ENCODE results near the gene FAM222A. TPM values are rescaled to one million over a fixed set of nuclear protein-coding genes. Genes with fewer than 3 reads are reported as not detected.

Gene FAM222A
- total and polyA plus RNA-seq, 12 donors, result 9.2 to 57.8 (median 25.3) TPM

GRCh38 chr12:109696485-109697269 lies 16.9 kb upstream of the FAM222A start:
- H3K4me1 ChIP-seq (replicated peaks in 1 of 2), result no peaks in the 10 kb centered on the region
- H3K9me3 ChIP-seq (replicated peaks in 1 of 3), result no peaks in the 10 kb centered on the region
- H3K36me3 ChIP-seq (replicated peaks in 1 of 2), result no peaks in the 10 kb centered on the region
- 67 to 75% (median 70%) methylated on average over 6 of the region's 6 CpGs for WGBS, 4 donors
- H3K4me3 ChIP-seq, result no peak overlapping the region
- DNase-seq, result no peak
- H3K27ac ChIP-seq, result no peak overlapping the region
- no peaks in the 10 kb centered on the region for H3K27me3 ChIP-seq
- TF ChIP-seq CTCF (IDR thresholded peaks at IDR 0.05) (no peak), POLR2A (IDR thresholded peaks at IDR 0.05) (no peak)
- intact Hi-C loops (cut with DNase I), result loop anchor here in 1 of 2 donors (10.0 kb wide), 1 partner anchor 82 kb away; no protein-coding TSS in a partner anchor

GRCh38 chr12:109697270-109697553 lies 16.4 kb upstream of the FAM222A start:
- TF ChIP-seq POLR2A (IDR thresholded peaks at IDR 0.05) (no peak), CTCF (IDR thresholded peaks at IDR 0.05) (no peak)
- no peak for DNase-seq
- no peaks in the 10 kb centered on the region for H3K27me3 ChIP-seq
- H3K4me1 ChIP-seq (replicated peaks in 1 of 2), result no peaks in the 10 kb centered on the region
- no peaks in the 10 kb centered on the region for H3K36me3 ChIP-seq (replicated peaks in 1 of 2)
- no peak overlapping the region for H3K27ac ChIP-seq
- intact Hi-C loops (cut with DNase I), result loop anchor here in 1 of 2 donors (10.0 kb wide), 1 partner anchor 82 kb away; no protein-coding TSS in a partner anchor
- no peak overlapping the region for H3K4me3 ChIP-seq
- H3K9me3 ChIP-seq (replicated peaks in 1 of 3), result no peaks in the 10 kb centered on the region
- 91 to 100% (median 93%) methylated on average over 2 of the region's 2 CpGs for WGBS, 4 donors

GRCh38 chr12:109697877-109698468 lies 15.7 kb upstream of the FAM222A start:
- H3K9me3 ChIP-seq (replicated peaks in 1 of 3), result no peaks in the 10 kb centered on the region
- no peak for DNase-seq
- no peak overlapping the region for H3K27ac ChIP-seq
- 74 to 97% (median 86%) methylated on average over 7 to 11 of the region's 11 CpGs for WGBS, 4 donors
- no peaks in the 10 kb centered on the region for H3K27me3 ChIP-seq
- no peak for TF ChIP-seq CTCF (IDR thresholded peaks at IDR 0.05)
- no peak for TF ChIP-seq POLR2A (IDR thresholded peaks at IDR 0.05)
- H3K36me3 ChIP-seq (replicated peaks in 1 of 2), result no peaks in the 10 kb centered on the region
- no peak overlapping the region for H3K4me3 ChIP-seq
- no peaks in the 10 kb centered on the region for H3K4me1 ChIP-seq (replicated peaks in 1 of 2)
- intact Hi-C loops (cut with DNase I), result loop anchor here in 1 of 2 donors (10.0 kb wide), 1 partner anchor 83 kb away; no protein-coding TSS in a partner anchor

GRCh38 chr12:109698820-109699219 lies 14.8 kb upstream of the FAM222A start:
- Histone ChIP-seq H3K9me3 (replicated peaks in 1 of 3) (no peaks in the 10 kb centered on the region), H3K36me3 (replicated peaks in 1 of 2) (no peaks in the 10 kb centered on the region), H3K27ac (no peak overlapping the region), H3K4me3 (no peak overlapping the region), H3K4me1 (replicated peaks in 1 of 2) (no peaks in the 10 kb centered on the region), H3K27me3 (no peaks in the 10 kb centered on the region)
- no peak for DNase-seq
- TF ChIP-seq POLR2A (IDR thresholded peaks at IDR 0.05) (no peak), CTCF (IDR thresholded peaks at IDR 0.05) (no peak)
- 88 to 90% (median 89%) methylated on average over 7 of the region's 7 CpGs for WGBS, 4 donors
- intact Hi-C loops (cut with DNase I), result loop anchor here in 1 of 2 donors (10.0 kb wide), 1 partner anchor 84 kb away; no protein-coding TSS in a partner anchor
